ENCODE measurements around the gene VPS37C. TPM values are rescaled to one million over a fixed set of nuclear protein-coding genes. Genes with fewer than 3 reads are reported as not detected.

Gene VPS37C
- total and polyA plus RNA-seq, 2 of the 13 experiments (the other 11 are each of a cell fraction or from before 2014, with no cell fraction given): 7.5 to 8.8 TPM

DNA sequence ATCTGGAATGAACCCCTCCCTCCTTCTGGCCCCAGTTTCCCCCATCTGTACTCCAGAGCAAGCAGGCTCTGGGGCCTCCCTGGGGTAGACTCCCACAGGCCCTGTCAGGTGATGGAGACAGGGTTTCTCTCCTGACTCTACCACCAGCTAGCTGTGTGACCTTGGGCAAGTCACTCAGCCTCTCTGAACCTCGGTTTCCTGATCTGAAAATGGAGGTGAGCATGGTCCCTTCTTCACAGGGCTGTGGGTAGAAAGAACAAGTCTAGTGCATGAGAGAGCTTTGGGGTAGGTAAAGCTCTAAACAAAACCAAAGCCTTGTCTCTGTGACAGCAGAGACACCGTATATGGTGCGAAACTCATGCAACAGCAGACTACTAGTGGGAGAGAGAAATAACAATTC, 53.3 kb downstream of the VPS37C start:
- Histone ChIP-seq H3K4me3 (replicated peaks in 1 of 3; ENCODE audit: insufficient read depth in 1 of 3, low read depth in 2 of 3, low read length in 3 of 3) (no peak overlapping the region), H4K20me1 (ENCODE audit: insufficient read depth, low read length) (no peaks in the 10 kb centered on the region), H3K79me2 (ENCODE audit: insufficient read depth, low read length) (no peaks in the 10 kb centered on the region), H3K27ac (ENCODE audit: extremely low read length, insufficient read depth, low read length) (no peak overlapping the region), H3K4me2 (ENCODE audit: low read depth, low read length) (no peak overlapping the region), H3K9ac (ENCODE audit: insufficient read depth, low read depth, low read length) (no peak overlapping the region), H2AFZ (ENCODE audit: low read length) (no peak overlapping the region), H3K27me3 (ENCODE audit: control insufficient read depth in 1 of 2, insufficient read depth in 2 of 2, low read length in 2 of 2) (peaks cover 4 to 68% of the 10 kb centered on the region in 2 experiments; a peak in 4 of 5 replicates), H3K4me1 (ENCODE audit: insufficient read depth, low read length) (no peaks in the 10 kb centered on the region), H3K9me3 (ENCODE audit: low read length) (no peaks in the 10 kb centered on the region), H3K36me3 (replicated peaks in 1 of 2; ENCODE audit: control insufficient read depth in 1 of 2, insufficient read depth in 2 of 2, low read length in 2 of 2) (no peaks in the 10 kb centered on the region)
- no TSS peak for BruUV-seq (replicated peaks)
- FAIRE-seq: no peak
- DNase-seq (ENCODE audit: low spot score): no peak
- TF ChIP-seq ELF3 (CRISPR knock-in tag; IDR thresholded peaks at IDR 0.05): no peak
- TF ChIP-seq, protein P1, sequence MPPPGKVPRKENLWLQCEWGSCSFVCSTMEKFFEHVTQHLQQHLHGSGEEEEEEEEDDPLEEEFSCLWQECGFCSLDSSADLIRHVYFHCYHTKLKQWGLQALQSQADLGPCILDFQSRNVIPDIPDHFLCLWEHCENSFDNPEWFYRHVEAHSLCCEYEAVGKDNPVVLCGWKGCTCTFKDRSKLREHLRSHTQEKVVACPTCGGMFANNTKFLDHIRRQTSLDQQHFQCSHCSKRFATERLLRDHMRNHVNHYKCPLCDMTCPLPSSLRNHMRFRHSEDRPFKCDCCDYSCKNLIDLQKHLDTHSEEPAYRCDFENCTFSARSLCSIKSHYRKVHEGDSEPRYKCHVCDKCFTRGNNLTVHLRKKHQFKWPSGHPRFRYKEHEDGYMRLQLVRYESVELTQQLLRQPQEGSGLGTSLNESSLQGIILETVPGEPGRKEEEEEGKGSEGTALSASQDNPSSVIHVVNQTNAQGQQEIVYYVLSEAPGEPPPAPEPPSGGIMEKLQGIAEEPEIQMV (CRISPR knock-in tag; IDR thresholded peaks at IDR 0.05; ENCODE audit: low read depth): no peak
- no peak for TF ChIP-seq TFDP1 (CRISPR knock-in tag; IDR thresholded peaks at IDR 0.05; ENCODE audit: borderline replicate concordance)
- peak; percentile 87 for TF ChIP-seq ZNF768 (CRISPR knock-in tag; IDR thresholded peaks at IDR 0.05)
- CTCF ChIA-PET (ENCODE audit: low intra/inter-chr PET ratio, low total read pairs): no interaction called here
- POLR2A ChIA-PET: no interaction called here
- ATAC-seq: no peak
- in situ Hi-C loops (cut with HindIII; ENCODE audit: extremely low pct_ligation_motif_present, low pct_unique_long_range_greater_than_20kb) (no loop called here), intact Hi-C loops (cut with micrococcal nuclease; ENCODE audit: unreplicated experiment) (no loop called here)
- 55% methylated on average over 3 of the region's 3 CpGs for WGBS (ENCODE audit: low lambda C conversion rate)

DNA sequence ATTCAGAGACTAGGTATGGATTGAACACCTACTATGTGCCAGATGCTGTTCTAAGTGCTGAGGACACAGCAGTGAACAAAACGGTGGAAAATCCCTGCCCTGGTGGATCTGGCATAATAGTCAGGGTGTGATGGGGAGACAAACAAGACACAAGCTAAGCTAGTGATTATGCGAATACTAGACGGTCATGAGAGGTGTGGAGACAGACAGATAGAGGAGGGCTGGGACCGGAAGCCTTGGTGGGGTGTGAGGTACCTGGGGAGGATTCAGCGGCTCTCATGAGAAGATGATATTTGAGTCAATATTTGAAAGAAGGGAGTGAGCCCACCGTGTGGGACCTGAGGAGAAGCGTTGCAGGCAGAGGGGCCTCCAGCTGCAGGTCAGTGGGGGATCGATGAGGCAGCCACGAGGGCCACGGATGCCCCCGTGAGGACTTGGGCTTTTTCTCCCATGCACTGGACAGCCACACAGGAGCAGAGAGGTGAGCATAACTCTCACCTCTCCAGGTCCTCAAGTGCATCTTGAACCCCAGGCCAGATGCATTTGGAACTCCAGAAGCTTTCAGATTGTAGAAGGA, 54.2 kb downstream of the VPS37C start:
- no peak for FAIRE-seq
- Histone ChIP-seq H3K27me3 (ENCODE audit: control insufficient read depth in 1 of 2, insufficient read depth in 2 of 2, low read length in 2 of 2) (peaks cover 1 to 62% of the 10 kb centered on the region in 2 experiments; a peak in 4 of 5 replicates), H3K27ac (ENCODE audit: extremely low read length, insufficient read depth, low read length) (no peak overlapping the region), H3K4me2 (ENCODE audit: low read depth, low read length) (no peak overlapping the region), H4K20me1 (ENCODE audit: insufficient read depth, low read length) (no peaks in the 10 kb centered on the region), H2AFZ (ENCODE audit: low read length) (no peak overlapping the region), H3K4me3 (replicated peaks in 1 of 3; ENCODE audit: insufficient read depth in 1 of 3, low read depth in 2 of 3, low read length in 3 of 3) (no peak overlapping the region), H3K9me3 (ENCODE audit: low read length) (no peaks in the 10 kb centered on the region), H3K36me3 (replicated peaks in 1 of 2; ENCODE audit: control insufficient read depth in 1 of 2, insufficient read depth in 2 of 2, low read length in 2 of 2) (no peaks in the 10 kb centered on the region), H3K79me2 (ENCODE audit: insufficient read depth, low read length) (no peaks in the 10 kb centered on the region), H3K4me1 (ENCODE audit: insufficient read depth, low read length) (no peaks in the 10 kb centered on the region), H3K9ac (ENCODE audit: insufficient read depth, low read depth, low read length) (no peak overlapping the region)
- no peak for TF ChIP-seq MIER2 (CRISPR knock-in tag; IDR thresholded peaks at IDR 0.05)
- TF ChIP-seq TAF1 (CRISPR knock-in tag; IDR thresholded peaks at IDR 0.05): no peak
- TF ChIP-seq ATRX (CRISPR knock-in tag; IDR thresholded peaks at IDR 0.05; ENCODE audit: borderline replicate concordance): no peak
- TF ChIP-seq, protein P2, sequence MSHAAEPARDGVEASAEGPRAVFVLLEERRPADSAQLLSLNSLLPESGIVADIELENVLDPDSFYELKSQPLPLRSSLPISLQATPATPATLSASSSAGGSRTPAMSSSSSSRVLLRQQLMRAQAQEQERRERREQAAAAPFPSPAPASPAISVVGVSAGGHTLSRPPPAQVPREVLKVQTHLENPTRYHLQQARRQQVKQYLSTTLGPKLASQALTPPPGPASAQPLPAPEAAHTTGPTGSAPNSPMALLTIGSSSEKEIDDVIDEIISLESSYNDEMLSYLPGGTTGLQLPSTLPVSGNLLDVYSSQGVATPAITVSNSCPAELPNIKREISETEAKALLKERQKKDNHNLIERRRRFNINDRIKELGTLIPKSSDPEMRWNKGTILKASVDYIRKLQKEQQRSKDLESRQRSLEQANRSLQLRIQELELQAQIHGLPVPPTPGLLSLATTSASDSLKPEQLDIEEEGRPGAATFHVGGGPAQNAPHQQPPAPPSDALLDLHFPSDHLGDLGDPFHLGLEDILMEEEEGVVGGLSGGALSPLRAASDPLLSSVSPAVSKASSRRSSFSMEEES (CRISPR knock-in tag; IDR thresholded peaks at IDR 0.05): no peak
- TF ChIP-seq NONO (IDR thresholded peaks at IDR 0.05): no peak
- TF ChIP-seq NONO (CRISPR knock-in tag; conservative IDR thresholded peaks at IDR 0.05): no peak
- TF ChIP-seq ZMAT5 (CRISPR knock-in tag; IDR thresholded peaks at IDR 0.05; ENCODE audit: borderline replicate concordance, low read depth): no peak
- no peak for TF ChIP-seq ZBTB8A (CRISPR knock-in tag; IDR thresholded peaks at IDR 0.05; ENCODE audit: borderline replicate concordance, low read depth)
- TF ChIP-seq AGO2 (optimal IDR thresholded peaks at IDR 0.05; ENCODE audit: low read depth, low read length): no peak
- POLR2A ChIA-PET: no interaction called here
- no TSS peak for BruUV-seq (replicated peaks)
- ATAC-seq: no peak
- CTCF ChIA-PET (ENCODE audit: low intra/inter-chr PET ratio, low total read pairs): no interaction called here
- intact Hi-C loops (cut with micrococcal nuclease; ENCODE audit: unreplicated experiment): no loop called here
- no peak for DNase-seq (ENCODE audit: low spot score)
- WGBS (ENCODE audit: low lambda C conversion rate): 22% methylated on average over 7 of the region's 11 CpGs
- in situ Hi-C loops (cut with HindIII; ENCODE audit: extremely low pct_ligation_motif_present, low pct_unique_long_range_greater_than_20kb): no loop called here

Data from HepG2 (cell line).